Subcutaneous adipose tissue (tissue), 4 donors: ENCODE results near the gene SYTL3. TPM values are rescaled to one million over a fixed set of nuclear protein-coding genes. Genes with fewer than 3 reads are reported as not detected.

Source experiments
- total RNA-seq, 4 donors: library from RNA; depleted of rRNA; stranded (reverse); fragments of >200 nt; gene quantifications; one replicate each; pipeline ENCODE4 v1.1.0, GENCODE V29; 2016
- TF ChIP-seq, protein P1 (sequence below): fragments of 450-650 bp; IDR thresholded peaks from one replicate; pipeline ENCODE4 v1.5.1; 2016; ENCODE audit warnings: low read depth, mild to moderate bottlenecking, control low read depth, antibody characterized with exemption, moderate library complexity

Gene SYTL3
- total RNA-seq, 4 donors from 2014 or later = 1.3 to 18.2 (median 6.3) TPM

DNA sequence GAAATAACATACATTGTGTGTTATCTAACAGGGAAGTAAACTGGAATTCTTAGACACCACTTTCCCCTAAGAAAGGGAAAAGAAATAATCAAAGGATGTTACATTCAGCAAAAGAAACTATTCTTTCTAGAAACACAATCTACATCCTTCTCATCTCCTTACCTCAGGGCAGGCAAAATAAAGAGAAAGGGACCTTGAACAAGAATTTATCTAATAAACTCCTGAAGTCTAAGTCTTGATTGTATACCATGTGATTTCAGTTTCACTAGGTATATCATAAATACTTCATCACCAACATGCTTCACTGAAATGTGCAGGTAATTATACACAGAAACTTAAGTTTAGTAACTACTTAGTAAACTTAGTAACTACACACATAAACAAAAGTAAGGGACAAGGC is 154.4 kb downstream of the SYTL3 start:
- TF ChIP-seq, protein P1, sequence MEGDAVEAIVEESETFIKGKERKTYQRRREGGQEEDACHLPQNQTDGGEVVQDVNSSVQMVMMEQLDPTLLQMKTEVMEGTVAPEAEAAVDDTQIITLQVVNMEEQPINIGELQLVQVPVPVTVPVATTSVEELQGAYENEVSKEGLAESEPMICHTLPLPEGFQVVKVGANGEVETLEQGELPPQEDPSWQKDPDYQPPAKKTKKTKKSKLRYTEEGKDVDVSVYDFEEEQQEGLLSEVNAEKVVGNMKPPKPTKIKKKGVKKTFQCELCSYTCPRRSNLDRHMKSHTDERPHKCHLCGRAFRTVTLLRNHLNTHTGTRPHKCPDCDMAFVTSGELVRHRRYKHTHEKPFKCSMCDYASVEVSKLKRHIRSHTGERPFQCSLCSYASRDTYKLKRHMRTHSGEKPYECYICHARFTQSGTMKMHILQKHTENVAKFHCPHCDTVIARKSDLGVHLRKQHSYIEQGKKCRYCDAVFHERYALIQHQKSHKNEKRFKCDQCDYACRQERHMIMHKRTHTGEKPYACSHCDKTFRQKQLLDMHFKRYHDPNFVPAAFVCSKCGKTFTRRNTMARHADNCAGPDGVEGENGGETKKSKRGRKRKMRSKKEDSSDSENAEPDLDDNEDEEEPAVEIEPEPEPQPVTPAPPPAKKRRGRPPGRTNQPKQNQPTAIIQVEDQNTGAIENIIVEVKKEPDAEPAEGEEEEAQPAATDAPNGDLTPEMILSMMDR = no peak

DNA sequence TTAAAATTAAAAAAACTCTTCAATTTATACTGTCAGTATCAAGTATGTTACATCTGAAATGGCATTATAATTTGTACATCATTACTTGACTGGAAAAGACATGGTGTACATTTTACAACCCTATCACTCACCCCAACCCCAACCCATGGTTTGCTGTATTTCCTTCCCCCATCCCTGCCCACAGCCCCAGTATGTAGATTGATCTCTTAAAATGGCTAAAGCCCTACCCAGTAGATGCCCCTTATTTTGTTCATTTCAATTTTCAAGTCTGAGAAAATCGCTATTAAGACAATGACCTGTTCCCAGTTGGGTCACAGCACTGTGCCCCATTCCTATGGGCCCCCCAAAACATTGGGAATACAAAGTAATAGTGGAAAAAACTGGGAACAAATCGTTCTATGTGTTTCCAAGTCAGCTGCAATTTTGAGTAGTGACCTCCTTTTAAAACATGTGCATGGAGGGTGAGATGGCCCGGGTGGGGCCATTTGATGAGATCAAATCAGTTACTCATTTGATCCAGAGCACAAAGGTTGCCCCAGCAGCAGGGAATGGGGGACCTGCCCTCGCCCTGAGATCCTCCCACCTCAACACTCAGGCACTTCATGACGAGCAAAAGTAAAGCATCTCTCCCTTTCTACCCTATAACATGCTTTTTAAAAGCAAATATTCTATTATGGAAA is 156.0 kb downstream of the SYTL3 start:
- TF ChIP-seq, protein P1 = no peak

DNA sequence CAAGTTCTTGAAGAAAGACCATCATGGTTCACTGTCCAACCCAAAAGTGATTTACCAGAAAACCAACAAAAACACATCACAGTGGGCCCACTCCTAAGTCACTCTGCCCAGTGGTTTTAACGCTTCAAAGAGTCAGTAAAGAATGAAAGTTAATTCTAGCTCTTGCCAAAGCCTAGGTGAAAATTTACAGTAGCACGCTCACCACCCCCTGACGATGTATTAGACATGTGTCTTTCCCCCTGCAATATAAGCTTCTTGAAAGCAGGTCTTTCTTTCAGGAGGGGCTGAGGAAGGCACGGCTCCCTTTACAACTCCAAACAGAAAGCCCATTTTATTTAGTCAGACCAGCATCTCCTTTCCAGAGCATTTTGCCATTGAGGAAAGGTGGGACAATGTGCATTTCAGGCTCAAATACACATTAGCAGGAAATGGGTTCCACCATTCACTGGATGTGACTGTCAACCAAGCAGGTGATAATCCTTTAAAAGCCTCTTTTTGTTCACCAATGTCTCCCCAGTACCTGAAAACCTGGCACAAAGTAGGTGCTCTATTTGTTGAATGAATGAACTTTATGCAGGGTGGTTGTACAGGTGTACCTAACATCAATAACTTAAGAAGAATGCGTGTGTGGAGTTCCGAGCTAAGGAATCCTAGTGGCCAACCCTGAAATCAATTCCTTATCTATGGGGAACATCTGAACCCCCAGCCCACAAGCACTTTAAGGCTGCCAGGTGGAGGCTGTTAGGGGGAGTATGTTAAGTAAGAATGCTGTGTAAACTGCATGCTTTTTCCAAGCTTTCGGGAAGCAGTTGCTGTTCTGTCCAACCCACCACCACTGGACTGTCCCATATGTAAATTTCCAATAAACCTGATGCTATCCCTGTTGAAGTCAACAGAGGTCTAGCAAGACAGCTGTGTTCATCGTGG is 157.9 kb downstream of the SYTL3 start:
- TF ChIP-seq, protein P1 = no peak

DNA sequence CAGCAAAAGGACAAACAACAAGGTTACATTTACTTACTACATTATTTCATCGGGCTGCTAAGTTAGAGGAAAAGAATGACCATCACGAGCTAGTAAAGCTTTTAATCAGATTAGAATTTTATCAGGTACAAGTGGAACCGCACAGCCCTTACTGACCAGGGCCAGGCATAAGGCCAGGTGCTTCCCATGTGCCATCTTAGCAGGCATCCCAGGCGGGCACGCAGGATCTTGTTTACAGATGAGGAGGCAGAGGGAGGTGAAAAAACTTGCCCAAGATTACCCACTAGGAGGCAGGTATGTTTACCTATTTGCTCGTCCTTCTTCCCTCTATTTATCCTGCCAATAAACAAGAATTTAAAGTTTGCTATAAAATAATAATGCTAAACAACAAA is 158.6 kb downstream of the SYTL3 start:
- TF ChIP-seq, protein P1 = no peak

DNA sequence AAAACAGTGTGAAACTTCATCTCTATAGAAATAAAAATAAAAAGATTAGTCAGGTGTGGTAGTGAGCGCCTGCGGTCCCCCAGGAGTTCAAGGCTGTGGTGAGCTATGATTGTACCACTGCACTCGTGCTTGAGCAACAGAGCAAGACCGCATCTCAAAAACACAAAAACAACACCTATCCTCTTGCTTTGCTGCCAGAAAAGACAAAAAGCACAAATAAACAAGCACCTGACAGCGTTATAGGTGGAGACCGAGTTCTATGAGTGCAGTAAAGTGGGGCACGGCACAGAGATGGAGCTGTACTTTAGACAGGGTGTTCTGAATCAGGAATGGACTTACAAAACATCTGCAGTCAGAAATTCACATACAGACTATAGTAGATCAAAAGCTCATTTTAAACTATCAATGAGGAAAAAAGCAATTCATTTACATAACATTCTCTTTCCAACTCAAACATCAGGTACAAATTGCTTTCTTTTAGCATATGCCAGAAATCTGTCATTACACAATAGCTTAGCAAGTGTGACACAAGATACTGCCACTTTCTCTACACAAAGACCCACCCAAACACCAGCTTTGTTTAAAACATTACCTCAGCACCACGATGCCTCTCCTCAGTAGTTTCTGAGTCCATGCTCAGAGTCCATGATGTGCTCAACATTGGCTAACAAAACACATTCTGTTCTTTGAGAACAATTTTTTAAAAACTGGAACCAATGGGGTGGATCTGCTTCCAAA is 159.3 kb downstream of the SYTL3 start:
- TF ChIP-seq, protein P1 = no peak

DNA sequence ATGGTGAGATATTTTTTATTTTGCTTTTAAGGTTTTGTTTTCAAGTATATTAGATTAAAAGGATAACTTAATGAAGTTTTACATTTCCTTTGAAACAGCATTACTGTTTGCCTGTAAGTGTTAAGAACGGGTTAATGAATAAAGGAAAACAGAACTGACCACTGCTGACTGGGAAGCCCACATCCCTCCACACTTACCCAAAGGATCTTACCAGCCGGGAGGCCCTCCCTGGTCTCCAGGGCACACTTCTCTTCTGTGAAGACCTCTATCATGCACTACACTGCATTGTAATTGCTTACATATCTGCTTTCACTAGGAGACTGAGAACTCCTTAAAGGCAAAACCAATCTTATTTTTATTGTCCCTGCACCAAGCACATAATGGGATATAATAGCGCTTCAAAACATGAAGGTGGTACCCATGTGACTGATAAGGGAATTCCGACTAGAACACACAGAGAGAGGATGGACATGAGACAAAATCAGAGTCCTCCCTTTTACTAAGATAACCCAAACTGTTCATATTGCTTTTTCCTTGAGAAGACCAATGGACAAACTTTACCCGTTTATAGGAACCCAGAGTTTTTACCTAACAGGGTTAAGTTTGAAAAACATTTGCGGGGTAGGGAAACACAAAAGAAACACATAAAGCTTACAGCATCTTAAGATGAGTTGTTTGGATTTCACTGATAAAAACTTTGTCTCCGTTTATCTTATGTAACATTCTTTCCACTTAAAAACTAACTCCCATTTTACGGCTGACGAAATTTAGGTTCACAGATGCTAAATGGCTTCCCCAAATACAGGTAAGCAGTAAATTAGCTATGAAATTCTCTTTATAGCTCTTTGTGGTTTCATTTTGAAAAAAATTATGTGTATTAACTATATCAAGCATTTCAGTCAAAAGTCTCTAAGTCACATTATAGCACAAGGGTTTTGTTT is 160.6 kb downstream of the SYTL3 start:
- TF ChIP-seq, protein P1 = no peak
